Measurements from ENCODE around the gene NATD1. TPM values are rescaled to one million over a fixed set of nuclear protein-coding genes. Genes with fewer than 3 reads are reported as not detected.

Gene NATD1
- total and polyA plus RNA-seq, 2 of the 8 experiments (the other 6 are each of a cell fraction or from before 2014, with no cell fraction given) = 5.4 to 8.4 TPM

DNA sequence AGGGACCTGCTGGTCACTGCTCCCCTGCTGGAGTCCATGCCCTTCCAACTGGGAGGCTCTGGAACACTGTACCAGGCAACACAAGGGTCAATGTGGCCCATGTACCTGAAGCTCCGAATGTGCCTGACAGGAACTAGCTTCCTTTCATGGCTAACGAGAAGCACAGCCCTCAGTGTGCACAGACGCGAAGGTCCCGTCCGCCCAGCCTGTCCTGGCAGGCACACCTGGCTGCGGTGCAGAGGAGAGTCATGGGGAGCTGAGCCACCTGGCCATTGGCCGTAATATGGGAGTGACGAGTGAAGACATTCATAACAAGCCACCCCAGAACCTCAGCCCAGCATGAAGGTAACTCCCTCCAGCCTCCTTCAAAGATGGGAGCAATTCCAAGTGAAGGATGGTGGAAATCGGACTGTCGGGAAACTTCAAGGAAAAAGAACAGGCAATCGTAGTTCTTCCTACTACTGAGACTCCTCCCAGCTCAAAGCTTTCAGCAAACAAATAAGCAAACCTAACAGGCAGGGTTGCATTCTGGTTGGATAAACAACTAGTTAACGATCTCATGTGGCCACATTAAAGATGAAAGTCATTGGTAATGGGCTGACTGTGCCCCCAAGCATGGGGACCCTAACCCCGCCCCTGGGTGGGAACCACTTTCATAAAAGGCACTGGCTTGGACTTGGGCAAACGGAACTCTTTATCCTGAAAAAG, 52.5 kb downstream of the NATD1 start (continued):
- TF ChIP-seq CEBPB (IDR thresholded peaks at IDR 0.05; ENCODE audit: low read depth, low read length) (no peak), SIRT6 (IDR thresholded peaks at IDR 0.05; ENCODE audit: low read length) (no peak), PHF8 (conservative IDR thresholded peaks at IDR 0.05; ENCODE audit: low read depth, low read length) (no peak), HDAC6 (IDR thresholded peaks at IDR 0.05; ENCODE audit: low read depth, low read length) (no peak), GTF2F1 (IDR thresholded peaks at IDR 0.05; ENCODE audit: borderline replicate concordance, low read depth, low read length) (no peak), NANOG (IDR thresholded peaks at IDR 0.05; ENCODE audit: insufficient read depth, low read depth, low read length, poor library complexity, severe bottlenecking) (no peak), POU5F1 (IDR thresholded peaks at IDR 0.05; ENCODE audit: low read depth, low read length) (no peak)
- TF ChIP-seq, protein P1, sequence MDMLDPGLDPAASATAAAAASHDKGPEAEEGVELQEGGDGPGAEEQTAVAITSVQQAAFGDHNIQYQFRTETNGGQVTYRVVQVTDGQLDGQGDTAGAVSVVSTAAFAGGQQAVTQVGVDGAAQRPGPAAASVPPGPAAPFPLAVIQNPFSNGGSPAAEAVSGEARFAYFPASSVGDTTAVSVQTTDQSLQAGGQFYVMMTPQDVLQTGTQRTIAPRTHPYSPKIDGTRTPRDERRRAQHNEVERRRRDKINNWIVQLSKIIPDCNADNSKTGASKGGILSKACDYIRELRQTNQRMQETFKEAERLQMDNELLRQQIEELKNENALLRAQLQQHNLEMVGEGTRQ (IDR thresholded peaks at IDR 0.05; ENCODE audit: low read length) = no peak
- TF ChIP-seq, protein P2, sequence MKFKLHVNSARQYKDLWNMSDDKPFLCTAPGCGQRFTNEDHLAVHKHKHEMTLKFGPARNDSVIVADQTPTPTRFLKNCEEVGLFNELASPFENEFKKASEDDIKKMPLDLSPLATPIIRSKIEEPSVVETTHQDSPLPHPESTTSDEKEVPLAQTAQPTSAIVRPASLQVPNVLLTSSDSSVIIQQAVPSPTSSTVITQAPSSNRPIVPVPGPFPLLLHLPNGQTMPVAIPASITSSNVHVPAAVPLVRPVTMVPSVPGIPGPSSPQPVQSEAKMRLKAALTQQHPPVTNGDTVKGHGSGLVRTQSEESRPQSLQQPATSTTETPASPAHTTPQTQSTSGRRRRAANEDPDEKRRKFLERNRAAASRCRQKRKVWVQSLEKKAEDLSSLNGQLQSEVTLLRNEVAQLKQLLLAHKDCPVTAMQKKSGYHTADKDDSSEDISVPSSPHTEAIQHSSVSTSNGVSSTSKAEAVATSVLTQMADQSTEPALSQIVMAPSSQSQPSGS (IDR thresholded peaks at IDR 0.05; ENCODE audit: low read length) = no peak
